HK-2 (cell line): ENCODE data around the gene KIRREL3.

ENCODE experiments used
- DNase-seq: peaks from one replicate; pipeline ENCODE4 v3.0.0-alpha.2; 2018; ENCODE audit not compliant: unreplicated experiment

Gene KIRREL3

GRCh38 chr11:126510621-126511370 is 489.8 kb downstream of the KIRREL3 start:
- DNase-seq, result no peak

GRCh38 chr11:126507646-126508045 is 492.9 kb downstream of the KIRREL3 start:
- DNase-seq, result no peak

GRCh38 chr11:126506789-126507188 is 493.8 kb downstream of the KIRREL3 start:
- DNase-seq, result no peak

- no peak for DNase-seq
Observed at GRCh38 chr11:126502982-126503381, 497.6 kb downstream of the KIRREL3 start.

GRCh38 chr11:126502159-126502558 is 498.4 kb downstream of the KIRREL3 start:
- DNase-seq, result no peak

- DNase-seq, result no peak
Observed at GRCh38 chr11:126501641-126502040, 498.9 kb downstream of the KIRREL3 start.

GRCh38 chr11:126500981-126501380 is 499.6 kb downstream of the KIRREL3 start:
- no peak for DNase-seq

- DNase-seq, result no peak
Observed at GRCh38 chr11:126499131-126499752, 501.3 kb downstream of the KIRREL3 start.

- no peak for DNase-seq
Observed at GRCh38 chr11:126498281-126498680, 502.3 kb downstream of the KIRREL3 start.

GRCh38 chr11:126497581-126498122 is 502.9 kb downstream of the KIRREL3 start:
- DNase-seq, result no peak

GRCh38 chr11:126496576-126497337 is 503.8 kb downstream of the KIRREL3 start:
- no peak for DNase-seq

- DNase-seq, result no peak
Observed at GRCh38 chr11:126495281-126496220, 505.0 kb downstream of the KIRREL3 start.

GRCh38 chr11:126494831-126495230 is 505.7 kb downstream of the KIRREL3 start:
- no peak for DNase-seq

- DNase-seq, result no peak
Observed at GRCh38 chr11:126492331-126493082, 508.1 kb downstream of the KIRREL3 start.

GRCh38 chr11:126491092-126491491 is 509.5 kb downstream of the KIRREL3 start:
- DNase-seq, result no peak

GRCh38 chr11:126489836-126490660 is 510.5 kb downstream of the KIRREL3 start:
- no peak for DNase-seq

- DNase-seq, result no peak
Observed at GRCh38 chr11:126488591-126489370, 511.8 kb downstream of the KIRREL3 start.

GRCh38 chr11:126487711-126488110 is 512.9 kb downstream of the KIRREL3 start:
- DNase-seq, result no peak
